Vagina (tissue), 2 donors: ENCODE results near the gene CD248.

ENCODE experiments used
- CTCF ChIP-seq, 3 experiments: fragments of 450-650 bp in 2 of 3; fragments of 200-600 bp in 1 of 3; sonication (generic) in 1 of 3; IDR thresholded peaks; one replicate each; pipeline ENCODE4 v1.5.1; 2017 to 2019; ENCODE audit warnings: antibody characterized with exemption in 3 of 3, mild to moderate bottlenecking in 2 of 3, moderate library complexity in 2 of 3
- POLR2A ChIP-seq, 2 donors: fragments of 450-650 bp; IDR thresholded peaks; one replicate each; pipeline ENCODE4 v1.6.1; 2017; ENCODE audit warnings: antibody characterized with exemption in 2 of 2, mild to moderate bottlenecking in 2 of 2, moderate library complexity in 2 of 2
- POLR2AphosphoS5 ChIP-seq, 2 donors: sonication (generic); formaldehyde crosslinking; IDR thresholded peaks; one replicate each; pipeline ENCODE4 v1.9.0; 2017; ENCODE audit warnings: antibody characterized with exemption in 2 of 2, mild to moderate bottlenecking in 2 of 2, low read depth in 1 of 2; ENCODE audit not compliant: insufficient read depth in 1 of 2

- TF ChIP-seq POLR2A (IDR thresholded peaks at IDR 0.05) (no peak), CTCF (IDR thresholded peaks at IDR 0.05) (no peak), POLR2AphosphoS5 (IDR thresholded peaks at IDR 0.05; ENCODE audit: insufficient read depth in 1 of 2, low read depth in 1 of 2) (no peak)
Observed at GRCh38 chr11:66349084-66349386, 32.2 kb upstream of the CD248 start.
